B cell (primary cell): ENCODE results near the gene CRHR1. TPM values are rescaled to one million over a fixed set of nuclear protein-coding genes. Genes with fewer than 3 reads are reported as not detected.

Source experiments
- ATAC-seq: fragments of 200-7000 bp; cut with Tn5 transposase; one replicate; pipeline ENCODE4 v1.10.0; 2021; ENCODE audit warnings: low read depth, mild to moderate bottlenecking, moderate number of reproducible peaks, moderate library complexity
- CTCF ChIA-PET: fragments of 350-600 bp; sonication (Branson Sonifier 250); formaldehyde crosslinking; loops from one replicate; lab custom pipeline; 2021; ENCODE audit warnings: antibody characterized with exemption, inconsistent platforms; lab: Charles Lee
- POLR2A ChIA-PET: fragments of 350-600 bp; sonication (Branson Sonifier 250); formaldehyde crosslinking; loops from one replicate; lab custom pipeline; 2021; ENCODE audit warnings: antibody characterized with exemption; lab: Charles Lee
- DNase-seq: peaks from one replicate; pipeline ENCODE4 v3.0.0; 2013
- H2AFZ ChIP-seq: 2 replicates; pipeline ENCODE4 v1.6.1; 2012; ENCODE audit warnings: mild to moderate bottlenecking, low read depth, low read length; ENCODE audit not compliant: insufficient read depth, poor library complexity, severe bottlenecking
- H3K27ac ChIP-seq, 2 donors: 1 replicate in 1 of 2; 2 replicates in 1 of 2; pipeline ENCODE4 v1.5.1; 2012 to 2013; ENCODE audit warnings: low read length in 2 of 2, mild to moderate bottlenecking in 2 of 2, moderate library complexity in 1 of 2
- H3K27me3 ChIP-seq, 4 experiments: fragments of 200-600 bp in 1 of 4; sonication (generic) in 1 of 4; replicated peaks in 1 of 4; 1 replicate in 2 of 4; 2 replicates in 2 of 4; pipeline versions ENCODE4 v1.6.1 to v1.7.0; 2013 to 2016; ENCODE audit warnings: low read length in 3 of 4, mild to moderate bottlenecking in 2 of 4, mixed read lengths in 1 of 4, moderate library complexity in 1 of 4; ENCODE audit not compliant: insufficient read depth in 4 of 4, control insufficient read depth in 3 of 4; ENCODE audit errors: control extremely low read depth in 1 of 4
- H3K36me3 ChIP-seq, 2 experiments: replicated peaks in 1 of 2; 1 replicate in 1 of 2; 2 replicates in 1 of 2; pipeline versions ENCODE4 v1.6.1 to v1.7.1; 2013; ENCODE audit warnings: low read length in 1 of 2; ENCODE audit not compliant: insufficient read depth in 2 of 2, control insufficient read depth in 1 of 2; ENCODE audit errors: control extremely low read depth in 1 of 2, extremely low read depth in 1 of 2
- H3K4me1 ChIP-seq, 2 donors: fragments of 200-600 bp in 1 of 2; sonication (generic) in 1 of 2; 1 replicate in 1 of 2; 2 replicates in 1 of 2; pipeline versions ENCODE4 v1.5.1 to v1.6.1; 2013 to 2017; ENCODE audit warnings: low read length in 2 of 2; ENCODE audit not compliant: control insufficient read depth in 2 of 2, insufficient read depth in 2 of 2
- H3K4me2 ChIP-seq: replicated peaks from 2 replicates; pipeline ENCODE3; 2012; ENCODE audit warnings: mild to moderate bottlenecking, low read depth, low read length; ENCODE audit not compliant: poor library complexity, severe bottlenecking
- H3K4me3 ChIP-seq, 5 experiments: fragments of 200-600 bp in 1 of 5; sonication (generic) in 1 of 5; 1 replicate in 3 of 5; 2 replicates in 2 of 5; pipeline versions ENCODE4 v1.5.1 to v1.7.0; 2011 to 2016; ENCODE audit warnings: low read length in 4 of 5, mild to moderate bottlenecking in 4 of 5, low read depth in 2 of 5, control low read depth in 1 of 5, moderate library complexity in 1 of 5; ENCODE audit not compliant: insufficient read depth in 1 of 5; ENCODE audit errors: control extremely low read depth in 1 of 5, extremely low read depth in 1 of 5
- H3K79me2 ChIP-seq: fragments of 200-600 bp; sonication (generic); one replicate; pipeline ENCODE4 v1.6.0; 2016; ENCODE audit warnings: low read length; ENCODE audit not compliant: control insufficient read depth, insufficient read depth
- H3K9ac ChIP-seq: fragments of 200-600 bp; sonication (generic); 2 replicates; pipeline ENCODE4 v1.6.1; 2017; ENCODE audit warnings: mild to moderate bottlenecking, low read length, moderate library complexity
- H3K9me3 ChIP-seq, 3 donors: one replicate each; pipeline versions ENCODE4 v1.6.1 to v1.7.1; 2013; ENCODE audit warnings: low read length in 2 of 3; ENCODE audit not compliant: control insufficient read depth in 2 of 3, insufficient read depth in 1 of 3; ENCODE audit errors: control extremely low read depth in 1 of 3
- H4K20me1 ChIP-seq: 2 replicates; pipeline ENCODE4 v1.6.0; 2012; ENCODE audit warnings: mild to moderate bottlenecking, low read length; ENCODE audit not compliant: insufficient read depth, control insufficient read depth, poor library complexity, severe bottlenecking
- H3K27ac Mint-ChIP-seq: one replicate; pipeline ENCODE4 v1.8.0; 2021; ENCODE audit warnings: mixed read lengths
- H3K27me3 Mint-ChIP-seq: one replicate; pipeline ENCODE4 v1.8.0; 2021; ENCODE audit warnings: mixed read lengths
- H3K4me1 Mint-ChIP-seq: one replicate; pipeline ENCODE4 v1.8.0; 2021; ENCODE audit warnings: mixed read lengths
- H3K4me3 Mint-ChIP-seq: one replicate; pipeline ENCODE4 v1.8.0; 2021; ENCODE audit warnings: mixed read lengths
- H3K9me3 Mint-ChIP-seq: one replicate; pipeline ENCODE4 v1.8.0; 2022; ENCODE audit warnings: mixed read lengths; ENCODE audit not compliant: insufficient read depth
- EZH2 ChIP-seq: IDR thresholded peaks from 2 replicates; pipeline ENCODE4 v1.6.1; 2012; ENCODE audit warnings: borderline replicate concordance, low read depth, mild to moderate bottlenecking, moderate library complexity, low read length; ENCODE audit not compliant: insufficient read depth, poor library complexity, severe bottlenecking
- WGBS: methylation state at CpG from one replicate; pipeline ENCODE4 v1.1.5; 2013; ENCODE audit warnings: missing lambda C conversion rate; ENCODE audit not compliant: insufficient coverage; 5-methylcytosine and 5-hydroxymethylcytosine counted together
- intact Hi-C: fragments of 100-400 bp; cut with micrococcal nuclease; formaldehyde crosslinking; loops from one replicate; pipeline ENCODE4 v1.10.0; 2022
- polyA plus RNA-seq: library from polyadenylated mRNA; depleted of rRNA; stranded (reverse); fragments of >200 nt; gene quantifications from 2 replicates; pipeline ENCODE4 v1.2.3, GENCODE V29; 2012
- total RNA-seq, 2 donors: library from RNA; stranded (reverse); fragments of 120-200 nt in 1 of 2; gene quantifications; 1 replicate in 1 of 2; 2 replicates in 1 of 2; pipeline versions ENCODE4 v1.2.3 to v1.2.4, GENCODE V29; 2013 to 2022
- TF ChIP-seq, protein P1 (sequence below): fragments of 200-600 bp; IDR thresholded peaks from one replicate; pipeline ENCODE4 v1.8.0; 2022; ENCODE audit warnings: antibody characterized with exemption, mild to moderate bottlenecking

Gene CRHR1
- total and polyA plus RNA-seq, 2 donors (not counting 1 experiment from before 2014, with no cell fraction given), result not detected

- H3K27ac ChIP-seq, result no peak overlapping the region
- ChIA-PET CTCF (interaction anchor here (0.8 to 3.0 kb wide), 11 partner anchors 10 to 217 kb away, joined by 3 to 18 read pairs (median 5); no protein-coding TSS in a partner anchor), POLR2A (no interaction called here)
- Mint-ChIP-seq H3K27me3 (peaks cover 32% of the 10 kb centered on the region), H3K4me1 (no peaks in the 10 kb centered on the region), H3K27ac (no peak overlapping the region), H3K4me3 (no peak overlapping the region), H3K9me3 (no peaks in the 10 kb centered on the region)
- 43% methylated on average over 3 of the region's 12 CpGs for WGBS
- H3K9ac ChIP-seq, result no peak overlapping the region
- H3K9me3 ChIP-seq, result peaks cover 0 to 10% (median 0%) of the 10 kb centered on the region in 3 donors
- H3K4me1 ChIP-seq, result peaks cover 0 to 2% of the 10 kb centered on the region in 2 donors
- DNase-seq, result peak; percentile 65
- ATAC-seq, result no peak
- H3K4me2 ChIP-seq, result no peak overlapping the region
- no peaks in the 10 kb centered on the region for H3K36me3 ChIP-seq
- H3K4me3 ChIP-seq, result no peak overlapping the region
- intact Hi-C loops, result loop anchor here (1.0 kb wide), 1 partner anchor 212 kb away; no protein-coding TSS in a partner anchor
- no peak overlapping the region for H2AFZ ChIP-seq
- no peaks in the 10 kb centered on the region for H3K79me2 ChIP-seq
- peaks cover 0 to 21% (median 3%) of the 10 kb centered on the region in 4 experiments for H3K27me3 ChIP-seq
- no peaks in the 10 kb centered on the region for H4K20me1 ChIP-seq
- TF ChIP-seq EZH2, result no peak
- TF ChIP-seq, protein P1, sequence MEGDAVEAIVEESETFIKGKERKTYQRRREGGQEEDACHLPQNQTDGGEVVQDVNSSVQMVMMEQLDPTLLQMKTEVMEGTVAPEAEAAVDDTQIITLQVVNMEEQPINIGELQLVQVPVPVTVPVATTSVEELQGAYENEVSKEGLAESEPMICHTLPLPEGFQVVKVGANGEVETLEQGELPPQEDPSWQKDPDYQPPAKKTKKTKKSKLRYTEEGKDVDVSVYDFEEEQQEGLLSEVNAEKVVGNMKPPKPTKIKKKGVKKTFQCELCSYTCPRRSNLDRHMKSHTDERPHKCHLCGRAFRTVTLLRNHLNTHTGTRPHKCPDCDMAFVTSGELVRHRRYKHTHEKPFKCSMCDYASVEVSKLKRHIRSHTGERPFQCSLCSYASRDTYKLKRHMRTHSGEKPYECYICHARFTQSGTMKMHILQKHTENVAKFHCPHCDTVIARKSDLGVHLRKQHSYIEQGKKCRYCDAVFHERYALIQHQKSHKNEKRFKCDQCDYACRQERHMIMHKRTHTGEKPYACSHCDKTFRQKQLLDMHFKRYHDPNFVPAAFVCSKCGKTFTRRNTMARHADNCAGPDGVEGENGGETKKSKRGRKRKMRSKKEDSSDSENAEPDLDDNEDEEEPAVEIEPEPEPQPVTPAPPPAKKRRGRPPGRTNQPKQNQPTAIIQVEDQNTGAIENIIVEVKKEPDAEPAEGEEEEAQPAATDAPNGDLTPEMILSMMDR, result peak; percentile 90
Measured at GRCh38 chr17:45852535-45853297, 68.6 kb downstream of the CRHR1 start.

DNA sequence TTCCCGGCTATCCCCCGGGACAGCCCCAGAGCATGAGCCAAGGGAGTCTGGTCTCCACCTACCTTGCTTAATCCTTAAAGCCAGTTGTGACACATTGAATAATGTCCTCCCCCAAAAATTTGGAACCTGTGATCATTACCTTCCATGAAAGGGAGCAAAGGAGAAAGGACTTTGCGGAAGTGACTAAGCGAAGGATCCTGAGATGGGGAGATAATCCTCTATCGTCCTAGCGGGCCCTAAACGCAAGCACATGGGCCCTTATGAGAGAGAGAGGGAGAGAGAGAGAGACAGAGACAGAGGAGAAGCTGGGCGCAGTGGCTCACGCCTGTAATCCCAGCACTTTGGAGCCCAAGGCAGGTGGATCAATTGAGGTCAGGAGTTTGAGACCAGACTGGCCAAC is 70.1 kb downstream of the CRHR1 start:
- Histone ChIP-seq H3K4me3 (no peak overlapping the region), H3K27me3 (peaks cover 0 to 25% (median 3%) of the 10 kb centered on the region in 4 experiments), H2AFZ (no peak overlapping the region), H3K9ac (no peak overlapping the region), H3K4me1 (peaks cover 0 to 2% of the 10 kb centered on the region in 2 donors), H3K27ac (no peak overlapping the region), H3K79me2 (no peaks in the 10 kb centered on the region), H3K9me3 (peaks cover 0 to 10% (median 0%) of the 10 kb centered on the region in 3 donors), H3K4me2 (no peak overlapping the region), H3K36me3 (no peaks in the 10 kb centered on the region), H4K20me1 (no peaks in the 10 kb centered on the region)
- peaks cover 38% of the 10 kb centered on the region for H3K27me3 Mint-ChIP-seq
- H3K9me3 Mint-ChIP-seq, result no peaks in the 10 kb centered on the region
- ChIA-PET CTCF (interaction anchor here (0.6 kb wide), 1 partner anchor 150 kb away, joined by 3 read pairs; no protein-coding TSS in a partner anchor), POLR2A (no interaction called here)
- intact Hi-C loops, result no loop called here
- DNase-seq (no peak), ATAC-seq (no peak)
- no peak for TF ChIP-seq EZH2
- TF ChIP-seq, protein P1, result no peak
- no peak overlapping the region for H3K4me3 Mint-ChIP-seq
- no peak overlapping the region for H3K27ac Mint-ChIP-seq
- 82% methylated on average over 8 of the region's 9 CpGs for WGBS
- H3K4me1 Mint-ChIP-seq, result no peaks in the 10 kb centered on the region
